TTC549 (cell line): ENCODE results near the gene CCM2L.

ENCODE experiments used
- FAIRE-seq: peaks from 2 replicates; lab custom pipeline; 2012; peaks lifted over from hg19 to GRCh38; lab: Jason Lieb, UNC

CCM2L gene

DNA sequence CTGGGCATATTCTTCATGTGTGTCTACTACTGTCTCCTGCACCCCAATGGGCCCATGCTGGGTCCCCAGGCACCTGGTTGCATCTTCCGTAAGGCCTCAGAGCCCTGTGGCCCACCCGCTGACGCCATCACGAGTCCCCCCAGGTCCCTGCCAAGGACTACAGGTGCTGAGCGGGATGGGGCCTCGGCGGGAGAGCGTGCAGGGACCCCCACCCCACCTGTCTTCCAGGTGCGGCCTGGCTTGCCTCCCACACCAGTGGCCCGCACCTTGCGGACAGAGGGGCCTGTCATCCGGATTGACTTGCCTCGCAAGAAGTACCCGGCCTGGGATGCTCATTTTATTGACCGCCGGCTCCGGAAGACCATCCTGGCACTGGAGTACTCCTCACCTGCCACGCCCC is 13.2 kb upstream of the CCM2L start:
- FAIRE-seq = no peak

GRCh38 chr20:31998246-31998645 is 12.0 kb upstream of the CCM2L start:
- FAIRE-seq = no peak

GRCh38 chr20:32003325-32003724 is 6.9 kb upstream of the CCM2L start:
- no peak for FAIRE-seq

- FAIRE-seq = peak; percentile 79
These were observed 5.3 kb upstream of the CCM2L start for GRCh38 chr20:32004963-32005362.

DNA sequence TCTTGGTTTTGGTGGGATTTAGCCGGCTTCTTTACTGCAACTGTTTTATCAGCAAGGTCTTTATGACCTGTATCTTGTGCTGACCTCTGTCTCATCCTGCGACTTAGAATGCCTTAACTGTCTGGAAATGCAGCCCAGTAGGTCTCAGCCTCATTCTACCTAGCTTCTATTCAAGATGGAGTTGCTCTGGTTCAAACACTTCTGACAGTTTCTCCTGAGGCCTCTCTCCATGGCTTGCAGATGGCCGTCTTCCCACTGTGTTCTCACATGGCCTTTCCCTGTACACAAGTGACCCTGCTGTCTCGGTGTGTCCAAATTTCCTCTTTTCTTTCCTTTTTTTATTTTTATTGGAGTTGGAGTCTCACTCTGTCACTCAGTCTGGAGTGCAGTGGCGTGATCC is 4.2 kb upstream of the CCM2L start:
- no peak for FAIRE-seq

DNA sequence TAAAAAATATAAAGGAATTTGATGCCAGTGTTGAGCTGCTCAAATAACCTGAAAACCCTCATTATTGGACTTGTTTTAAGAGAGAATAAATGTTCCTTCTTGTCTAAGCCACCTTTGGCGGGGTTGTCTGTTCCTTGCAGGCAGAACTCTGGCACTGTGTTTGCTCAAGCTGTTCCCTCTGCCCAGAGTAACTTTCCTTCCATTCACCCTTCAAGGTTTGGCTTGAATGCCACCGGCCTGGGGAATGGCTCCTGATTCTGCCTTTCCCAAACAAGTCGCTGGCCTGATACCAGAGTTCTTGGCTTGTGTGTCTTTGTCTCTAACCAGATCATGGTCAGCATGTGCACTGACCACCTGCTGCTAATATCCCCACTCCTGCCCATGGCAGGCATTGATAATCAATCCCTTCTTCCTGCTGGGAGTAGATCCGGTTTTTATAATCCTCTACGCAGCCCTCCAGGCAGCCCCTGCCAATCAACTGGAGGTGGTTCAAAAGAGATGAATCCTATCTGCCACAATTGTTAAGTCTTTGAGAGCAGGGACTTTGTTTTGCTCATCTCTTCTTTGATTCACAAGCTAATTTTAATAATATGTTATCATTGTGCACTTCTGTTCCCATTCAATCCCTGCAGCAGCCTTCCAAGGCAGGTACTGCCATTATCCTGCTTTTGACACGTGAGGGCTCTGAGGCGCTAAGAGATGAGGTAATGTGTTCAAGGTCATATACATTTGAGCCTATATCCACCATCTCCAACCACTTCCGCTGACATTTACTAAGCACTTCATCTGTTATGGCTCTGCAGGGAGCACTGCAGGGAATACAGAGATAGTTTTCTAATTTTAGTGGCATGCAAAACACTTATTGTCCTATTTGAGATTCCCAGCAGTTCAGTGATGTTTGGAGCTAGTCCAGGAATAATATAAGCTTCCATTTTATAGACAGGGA is 3.1 kb upstream of the CCM2L start:
- FAIRE-seq = no peak

DNA sequence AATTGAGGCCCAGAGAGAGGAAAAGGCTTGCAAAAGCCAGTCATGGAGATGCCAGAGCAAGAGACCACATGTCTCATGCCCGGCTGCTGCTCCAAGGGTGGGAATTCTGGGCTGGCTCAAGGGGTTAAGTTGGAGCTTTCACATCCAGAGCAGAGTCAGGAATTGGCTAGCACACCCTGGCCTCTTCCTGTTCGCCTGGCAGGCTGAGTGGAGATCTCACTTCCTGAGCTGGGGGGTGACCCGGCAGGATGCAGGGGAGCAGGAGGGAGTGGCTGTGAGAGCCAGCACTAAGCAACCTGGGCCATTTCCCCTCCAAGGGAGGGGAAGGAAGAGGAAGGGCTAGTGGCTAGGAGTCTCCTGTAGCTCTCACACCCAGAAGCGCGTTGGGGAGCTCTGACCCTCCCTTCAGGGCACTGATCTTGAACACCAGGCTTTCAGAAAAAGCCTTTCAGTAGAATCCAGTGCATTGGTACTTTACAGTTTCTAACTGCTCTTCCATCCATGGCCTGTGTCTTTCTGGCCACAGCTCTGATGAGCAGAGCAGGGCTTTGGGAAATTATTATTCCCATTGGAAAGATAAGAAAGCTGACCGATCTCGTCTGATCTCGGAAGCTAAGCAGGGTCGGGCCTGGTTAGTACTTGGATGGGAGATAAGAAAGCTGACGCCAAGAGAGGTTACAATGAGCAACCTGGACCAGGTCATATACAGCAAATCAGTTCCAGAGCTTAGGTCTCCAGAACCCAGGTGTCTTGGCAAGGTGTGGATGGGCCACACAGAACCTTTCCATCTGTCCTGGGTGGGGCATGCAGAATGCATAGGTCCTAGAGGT is 2.2 kb upstream of the CCM2L start:
- FAIRE-seq = no peak

DNA sequence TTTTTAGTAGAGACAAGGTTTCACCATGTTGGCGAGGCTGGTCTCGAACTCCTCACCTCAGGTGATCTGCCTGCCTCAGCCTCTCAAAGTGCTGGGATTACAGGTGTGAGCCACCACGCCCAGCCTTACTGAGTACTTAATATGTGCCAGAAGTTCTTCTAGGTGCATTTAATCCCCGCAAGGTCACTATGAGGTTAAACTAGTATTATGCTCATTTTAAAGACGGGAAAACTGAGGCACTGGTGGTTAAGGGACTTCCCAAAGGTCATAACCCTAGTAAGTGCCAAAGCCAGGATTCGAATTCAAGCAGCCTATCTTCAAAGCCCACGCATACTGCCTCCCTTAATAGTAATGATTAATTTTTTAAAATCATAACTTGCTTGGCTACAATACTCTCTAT is 674 bp upstream of the CCM2L start:
- no peak for FAIRE-seq

GRCh38 chr20:32010666-32011065 is 428 bp downstream of the CCM2L start:
- FAIRE-seq = no peak

DNA sequence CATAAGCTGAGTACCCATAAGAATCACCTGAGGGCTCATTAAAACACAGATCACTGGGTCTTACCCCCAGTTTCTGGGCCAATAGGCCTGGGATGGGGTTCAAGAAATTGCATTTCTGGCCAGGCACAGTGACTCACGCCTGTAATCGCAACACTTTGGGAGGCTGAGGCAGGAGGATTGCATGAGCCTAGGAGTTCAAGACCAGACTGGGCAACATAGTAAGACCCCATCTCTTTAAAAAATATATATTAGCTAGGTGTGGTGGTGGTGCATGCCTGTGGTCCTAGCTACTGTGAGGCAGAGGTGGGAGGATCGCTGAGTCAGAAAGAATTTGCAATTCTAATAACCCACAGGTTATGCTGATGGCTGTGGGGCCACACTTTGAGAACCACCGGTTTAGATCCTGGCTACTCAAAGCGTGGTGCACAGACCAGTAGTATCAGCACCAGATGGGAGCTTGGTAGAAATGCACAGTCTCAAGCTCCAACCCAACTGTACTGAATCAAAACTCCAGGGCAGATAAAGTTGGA is 2.0 kb downstream of the CCM2L start:
- no peak for FAIRE-seq

- no peak for FAIRE-seq
These were observed 3.1 kb downstream of the CCM2L start for GRCh38 chr20:32013326-32013725.

GRCh38 chr20:32017711-32018251 is 7.5 kb downstream of the CCM2L start:
- no peak for FAIRE-seq

DNA sequence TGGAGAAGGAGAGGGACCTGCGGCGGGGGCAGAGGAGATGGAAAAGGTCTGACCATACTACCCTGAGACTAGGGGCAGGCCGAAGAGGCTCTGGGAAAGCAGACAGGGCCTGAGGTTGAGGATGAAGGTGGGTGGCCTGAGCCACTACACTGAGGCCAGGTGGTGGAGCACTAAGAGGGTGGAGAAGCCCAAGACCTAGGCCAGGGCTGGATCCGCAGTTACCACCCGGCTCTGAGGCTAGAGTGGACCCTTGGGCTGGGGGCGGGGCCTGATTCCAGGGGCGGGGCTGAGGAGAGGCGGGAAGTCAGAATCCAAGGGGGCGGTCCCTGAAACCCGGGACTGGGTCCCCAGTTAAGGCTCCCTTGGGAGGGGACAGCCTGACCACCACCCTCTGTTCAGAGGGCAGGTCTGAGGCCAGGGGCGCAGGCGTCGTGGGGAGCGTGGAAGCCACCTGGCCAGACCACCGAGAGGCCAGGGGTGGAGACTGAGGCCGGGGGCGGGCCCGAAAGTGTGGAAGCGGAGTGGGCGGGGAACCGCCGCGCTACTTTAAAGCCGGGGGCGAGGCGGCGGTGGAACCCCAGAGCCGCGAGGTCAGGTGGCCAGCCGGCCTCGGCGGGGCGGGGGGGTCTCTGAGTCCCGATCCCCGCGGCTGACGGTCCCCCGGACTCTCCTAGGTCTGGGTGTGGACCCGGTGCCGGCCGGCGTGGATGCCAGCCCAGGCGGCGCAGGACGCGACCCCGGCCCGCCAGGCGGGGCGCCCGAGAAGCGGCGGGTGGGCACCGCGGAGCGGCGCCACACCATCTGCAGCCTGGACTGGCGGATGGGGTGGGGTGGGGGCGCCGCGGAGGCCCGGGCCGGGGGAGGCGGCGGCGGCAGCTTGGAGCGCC is 8.3 kb downstream of the CCM2L start:
- FAIRE-seq = no peak

- no peak for FAIRE-seq
These were observed 8.9 kb downstream of the CCM2L start for GRCh38 chr20:32019156-32019510.

- FAIRE-seq = no peak
These were observed 9.6 kb downstream of the CCM2L start for GRCh38 chr20:32019563-32020463.

DNA sequence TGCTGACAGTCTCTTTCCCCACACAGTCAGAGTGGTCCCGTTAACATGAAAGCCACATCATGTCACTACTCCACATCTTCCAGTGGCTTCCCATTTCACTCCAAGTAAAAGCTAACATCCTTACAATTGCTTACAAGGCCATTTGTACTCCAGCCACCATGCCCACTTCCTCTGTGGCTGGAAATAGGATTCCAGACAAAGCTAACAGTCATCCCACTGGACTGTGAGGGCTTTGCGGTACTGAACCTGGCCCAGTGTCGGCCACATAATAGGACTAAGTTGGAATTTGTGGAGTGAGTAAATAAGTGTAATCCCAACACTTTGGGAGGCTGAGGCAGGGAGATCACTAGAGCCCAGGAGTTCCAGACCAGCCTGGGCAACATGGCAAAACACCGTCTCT is 10.9 kb downstream of the CCM2L start:
- FAIRE-seq = no peak

GRCh38 chr20:32024683-32025295 is 14.6 kb downstream of the CCM2L start:
- no peak for FAIRE-seq

- FAIRE-seq = no peak
These were observed 17.4 kb downstream of the CCM2L start for GRCh38 chr20:32027643-32028042.

- no peak for FAIRE-seq
These were observed 18.6 kb downstream of the CCM2L start for GRCh38 chr20:32028647-32029372.

GRCh38 chr20:32029561-32029960 is 19.3 kb downstream of the CCM2L start:
- no peak for FAIRE-seq
